GM21825 (cell line): ENCODE results near the gene C17orf78.
"Not testable (repeated sequence)": the region's sequence is repeated elsewhere in the genome, so short reads cannot be mapped to it uniquely, and the experiment has no call there.

Experiments
- ATAC-seq: cut with Tn5 transposase; IDR thresholded peaks from one replicate; pipeline ENCODE4 v1.9.1; 2021; ENCODE audit warnings: mild to moderate bottlenecking, moderate library complexity; ENCODE audit not compliant: unreplicated experiment

The C17orf78 gene

GRCh38 chr17:37375706-37376105 lies at the start of gene C17orf78:
Gene C17orf78 (plus strand): TSS chr17:37375985. CDS start chr17:37376093, 108 bp downstream.
- no peak for ATAC-seq

- ATAC-seq, result no peak
Observed at GRCh38 chr17:37327341-37328090, 48.3 kb upstream of the C17orf78 start.

DNA sequence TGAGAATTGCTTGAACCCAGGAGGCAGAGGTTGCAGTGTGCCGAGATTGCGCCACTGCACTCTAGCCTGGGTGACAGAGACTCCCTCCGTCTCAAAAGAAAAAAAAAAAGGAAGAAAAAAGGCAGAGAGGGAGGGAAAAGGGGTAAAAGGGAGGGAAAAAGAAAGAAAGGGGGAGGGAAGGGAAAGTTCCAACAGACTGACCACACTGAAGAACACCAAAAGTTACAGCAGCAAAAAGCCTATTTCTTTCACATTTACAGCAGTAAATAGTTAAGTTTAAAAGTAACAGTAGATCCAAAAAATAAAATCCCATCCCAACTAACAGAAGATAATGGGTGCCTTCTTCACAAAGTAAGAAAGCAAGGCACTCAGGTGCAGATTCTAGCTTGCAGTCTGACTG lies 36.9 kb upstream of the C17orf78 start:
- ATAC-seq, result no peak

- ATAC-seq, result no peak
Observed at GRCh38 chr17:37339321-37339720, 36.5 kb upstream of the C17orf78 start.

- ATAC-seq, result no peak
Observed at GRCh38 chr17:37340804-37341203, 35.0 kb upstream of the C17orf78 start.

DNA sequence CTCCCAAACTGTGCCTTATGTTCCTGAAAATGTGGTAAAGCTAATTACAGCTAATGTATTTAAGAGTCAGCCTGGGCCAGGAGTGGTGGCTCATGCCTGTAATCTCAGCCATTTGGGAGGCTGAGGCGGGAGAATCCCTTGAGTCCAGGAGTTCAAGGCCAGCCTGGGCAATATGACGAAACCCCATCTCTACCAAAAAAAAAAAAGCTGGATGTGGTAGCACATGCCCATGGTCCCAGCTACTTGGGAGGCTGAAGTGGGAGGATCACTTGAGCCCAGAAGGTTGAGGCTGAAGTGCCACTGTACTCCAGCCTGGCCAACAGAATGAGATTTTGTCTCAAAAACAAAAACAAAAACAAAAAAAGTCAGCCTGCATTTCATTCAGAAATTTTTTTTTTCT lies 33.2 kb upstream of the C17orf78 start:
- ATAC-seq, result no peak

GRCh38 chr17:37344519-37344918 lies 31.3 kb upstream of the C17orf78 start:
- ATAC-seq, result no peak

DNA sequence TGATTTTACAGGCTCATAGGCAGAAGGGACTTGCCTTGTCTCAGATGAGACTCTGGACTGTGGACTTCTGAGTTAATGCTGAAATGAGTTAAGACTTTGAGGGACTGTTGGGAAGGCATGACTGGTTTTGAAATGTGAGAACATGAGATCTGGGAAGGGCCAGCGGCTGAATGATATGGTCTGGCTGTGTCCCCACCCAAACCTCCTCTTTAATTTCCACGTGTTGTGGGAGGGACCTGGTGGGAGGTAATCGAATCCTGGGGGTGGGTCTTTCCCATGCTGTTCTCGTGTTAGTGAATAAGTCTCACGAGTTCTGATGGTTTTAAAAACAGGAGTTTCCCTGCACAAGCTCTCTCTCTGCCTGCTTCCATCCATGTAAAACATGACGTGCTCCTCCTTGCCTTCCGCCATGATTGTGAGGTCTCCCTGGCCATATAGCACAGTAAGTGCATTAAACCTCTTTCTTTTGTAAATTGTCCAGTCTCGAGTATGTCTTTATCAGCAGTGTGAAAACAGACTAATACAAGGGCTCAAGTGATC lies 28.9 kb upstream of the C17orf78 start:
- not testable (repeated sequence) for ATAC-seq

DNA sequence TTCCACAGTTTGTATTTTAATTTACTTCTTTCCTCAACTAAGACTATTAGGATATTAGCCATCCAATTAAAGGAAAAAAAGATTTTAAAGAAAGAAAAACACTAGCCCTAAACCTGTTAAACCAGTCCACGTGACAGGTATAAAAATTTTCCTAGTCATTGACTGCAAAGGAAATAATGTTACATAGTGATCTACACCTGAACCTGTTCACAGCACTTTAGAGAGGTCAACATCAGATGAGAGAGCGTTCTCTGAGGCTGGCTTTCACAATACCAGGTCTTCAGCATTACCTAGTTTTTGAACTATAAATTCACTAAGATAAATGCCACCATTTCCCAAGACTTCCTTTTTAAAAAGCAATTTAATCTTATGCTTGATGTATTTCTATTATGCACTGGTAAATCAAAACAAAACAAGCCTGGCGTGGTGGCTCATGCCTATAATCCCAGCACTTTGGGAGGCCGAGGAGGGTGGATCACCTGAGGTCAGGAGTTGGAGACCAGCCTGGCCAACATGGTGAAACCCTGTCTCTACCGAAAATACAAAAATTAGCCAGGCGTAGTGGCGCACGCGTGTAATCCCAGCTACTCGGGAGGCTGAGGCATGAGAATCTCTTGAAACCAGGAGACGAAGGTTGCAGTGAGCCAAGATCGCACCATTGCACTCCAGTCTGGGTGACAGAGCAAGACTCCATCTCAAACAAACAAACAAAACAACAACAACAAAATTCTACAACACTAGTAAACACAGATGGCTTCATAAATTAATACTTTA lies 18.8 kb upstream of the C17orf78 start:
- ATAC-seq, result not testable (repeated sequence)

- peak; percentile 28 for ATAC-seq
Observed at GRCh38 chr17:37358098-37358829, 17.5 kb upstream of the C17orf78 start.

GRCh38 chr17:37358830-37359681 lies 16.7 kb upstream of the C17orf78 start:
- ATAC-seq, result peak; percentile 93

GRCh38 chr17:37359682-37360188 lies 16.1 kb upstream of the C17orf78 start:
- ATAC-seq, result no peak

- no peak for ATAC-seq
Observed at GRCh38 chr17:37360632-37361031, 15.2 kb upstream of the C17orf78 start.

DNA sequence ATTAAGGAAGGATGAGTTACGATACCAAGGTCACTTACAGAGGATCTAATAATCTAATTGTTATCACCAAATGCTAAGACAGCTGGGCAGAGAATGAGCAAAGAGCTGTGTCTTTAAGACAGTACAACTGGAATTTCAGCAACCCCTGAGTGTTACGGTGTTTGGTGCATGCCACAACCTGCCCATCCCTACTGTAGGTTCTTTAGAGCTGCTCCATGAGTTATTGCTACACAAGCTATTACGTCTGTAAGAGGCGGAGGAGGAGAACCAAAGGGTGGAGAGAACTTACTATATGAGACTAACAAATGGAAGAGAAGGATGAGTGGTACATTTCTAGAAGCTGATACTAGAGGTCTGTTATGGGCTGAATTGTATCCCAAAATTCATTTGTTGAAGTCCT lies 14.2 kb upstream of the C17orf78 start:
- ATAC-seq, result no peak

GRCh38 chr17:37365589-37365988 lies 10.2 kb upstream of the C17orf78 start:
- ATAC-seq, result no peak

DNA sequence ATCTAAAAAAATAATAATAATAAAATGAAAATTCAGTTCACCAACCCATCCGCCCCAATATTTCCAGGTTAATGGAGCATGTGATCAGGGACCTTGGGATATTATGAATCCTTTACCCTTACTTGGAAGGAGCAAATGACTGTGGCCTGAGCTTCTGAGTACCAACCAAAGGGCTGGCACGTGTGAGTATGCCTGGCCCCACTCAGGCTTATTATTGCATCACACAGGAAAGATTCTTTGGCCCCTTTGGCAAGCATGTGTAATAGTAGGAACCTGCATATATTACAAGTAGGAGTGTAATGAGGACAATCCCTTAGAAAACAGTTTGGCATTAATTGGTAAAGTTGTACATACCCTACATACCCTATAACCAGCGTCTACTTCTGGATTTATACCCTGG lies 7.2 kb upstream of the C17orf78 start:
- no peak for ATAC-seq

GRCh38 chr17:37373530-37374159 lies 2.1 kb upstream of the C17orf78 start:
- ATAC-seq, result peak; percentile 61

DNA sequence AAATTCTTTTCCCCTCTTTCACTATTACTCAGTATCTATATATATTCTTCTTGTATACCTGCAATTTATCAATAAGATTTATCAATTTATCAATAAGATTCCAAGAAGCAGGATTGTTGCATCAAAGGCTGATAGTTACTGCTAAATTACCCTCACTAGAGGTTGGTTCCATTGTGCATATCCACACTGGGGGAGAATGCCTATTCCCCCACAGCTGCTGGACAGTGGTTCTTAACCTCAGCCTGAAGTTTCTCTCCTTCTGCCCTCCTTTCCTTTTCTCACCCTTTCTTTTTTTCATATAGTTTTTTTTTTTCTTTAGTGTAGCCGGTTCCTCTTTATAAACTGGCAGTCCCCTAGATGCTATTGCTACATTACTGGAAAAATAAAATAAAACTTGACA lies 6.3 kb downstream of the C17orf78 start:
- ATAC-seq, result no peak

GRCh38 chr17:37384560-37385149 lies 8.9 kb downstream of the C17orf78 start:
- ATAC-seq, result no peak
